BE2C (cell line): Measurements from ENCODE around the gene GZF1. TPM values are rescaled to one million over a fixed set of nuclear protein-coding genes. Genes with fewer than 3 reads are reported as not detected.

Source experiments
- DNase-seq: peaks from one replicate; pipeline ENCODE4 v3.0.0-alpha.2; 2020
- H3K27me3 ChIP-seq: fragments of 250-450 bp; sonication (Bioruptor Pico); 2 replicates; pipeline ENCODE4 v1.5.1; 2020; ENCODE audit warnings: mild to moderate bottlenecking
- H3K36me3 ChIP-seq: fragments of 250-450 bp; sonication (Bioruptor Pico); 2 replicates; pipeline ENCODE4 v1.5.1; 2020; ENCODE audit warnings: mild to moderate bottlenecking
- H3K4me1 ChIP-seq: fragments of 250-450 bp; sonication (Bioruptor Pico); 2 replicates; pipeline ENCODE4 v1.5.1; 2020
- H3K4me3 ChIP-seq: 2 replicates; pipeline ENCODE4 v1.5.1; 2011; ENCODE audit warnings: low read depth, low read length
- H3K9me3 ChIP-seq: fragments of 250-450 bp; sonication (Bioruptor Pico); 2 replicates; pipeline ENCODE4 v1.5.1; 2020
- CTCF ChIP-seq: IDR thresholded peaks from 2 replicates; pipeline ENCODE4 v1.5.1; 2012; ENCODE audit warnings: mild to moderate bottlenecking, low read depth, low read length
- polyA plus RNA-seq: library from polyadenylated mRNA; unstranded; fragments of >200 nt; gene quantifications from one replicate; pipeline ENCODE4 v1.2.1, GENCODE V29; 2012; ENCODE audit warnings: low read depth, missing spikeins; ENCODE audit not compliant: insufficient read length, insufficient read depth

The GZF1 gene
- 63.6 TPM for polyA plus RNA-seq

- no peak for TF ChIP-seq CTCF
- H3K27me3 ChIP-seq = no peaks in the 10 kb centered on the region
- peaks cover 25% of the 10 kb centered on the region for H3K36me3 ChIP-seq
- DNase-seq = peak; percentile 98
- 0 out of 2 replicates have a peak, but pooled peaks cover 2% of the 10 kb centered on the region for H3K4me1 ChIP-seq
- H3K4me3 ChIP-seq = peak within 1 kb of the TSS; percentile 87
- no peaks in the 10 kb centered on the region for H3K9me3 ChIP-seq
These were observed at the start of gene GZF1 for GRCh38 chr20:23361476-23362391. GZF1 (plus strand) TSS chr20:23362182; CDS start chr20:23364384, 2,202 bp downstream.

- no peak for TF ChIP-seq CTCF
- no peak overlapping the region for H3K4me3 ChIP-seq
- H3K36me3 ChIP-seq = no peaks in the 10 kb centered on the region
- H3K4me1 ChIP-seq = no peaks in the 10 kb centered on the region
- no peak for DNase-seq
- no peaks in the 10 kb centered on the region for H3K9me3 ChIP-seq
- H3K27me3 ChIP-seq = no peaks in the 10 kb centered on the region
These were observed 48.7 kb upstream of the GZF1 start for GRCh38 chr20:23313271-23313670.

GRCh38 chr20:23314699-23315098 lies 47.3 kb upstream of the GZF1 start:
- no peaks in the 10 kb centered on the region for H3K36me3 ChIP-seq
- H3K4me3 ChIP-seq = no peak overlapping the region
- DNase-seq = no peak
- no peaks in the 10 kb centered on the region for H3K4me1 ChIP-seq
- H3K9me3 ChIP-seq = no peaks in the 10 kb centered on the region
- no peak for TF ChIP-seq CTCF
- H3K27me3 ChIP-seq = no peaks in the 10 kb centered on the region

- no peak for DNase-seq
- TF ChIP-seq CTCF = no peak
- H3K36me3 ChIP-seq = no peaks in the 10 kb centered on the region
- H3K27me3 ChIP-seq = no peaks in the 10 kb centered on the region
- H3K4me3 ChIP-seq = no peak overlapping the region
- no peaks in the 10 kb centered on the region for H3K4me1 ChIP-seq
- H3K9me3 ChIP-seq = no peaks in the 10 kb centered on the region
These were observed 46.9 kb upstream of the GZF1 start for GRCh38 chr20:23315099-23315498.

- no peak for TF ChIP-seq CTCF
- H3K4me3 ChIP-seq = no peak overlapping the region
- no peaks in the 10 kb centered on the region for H3K27me3 ChIP-seq
These were observed 45.4 kb upstream of the GZF1 start for GRCh38 chr20:23316626-23317025.

GRCh38 chr20:23317081-23317480 lies 44.9 kb upstream of the GZF1 start:
- TF ChIP-seq CTCF = no peak
- no peaks in the 10 kb centered on the region for H3K36me3 ChIP-seq
- no peak for DNase-seq
- no peaks in the 10 kb centered on the region for H3K9me3 ChIP-seq
- no peak overlapping the region for H3K4me3 ChIP-seq
- H3K4me1 ChIP-seq = no peaks in the 10 kb centered on the region
- H3K27me3 ChIP-seq = no peaks in the 10 kb centered on the region

More at GRCh38 chr20:23316626-23317025, 45.4 kb upstream of the GZF1 start:
- H3K4me1 ChIP-seq = no peaks in the 10 kb centered on the region
- no peaks in the 10 kb centered on the region for H3K9me3 ChIP-seq
- no peak for DNase-seq
- no peaks in the 10 kb centered on the region for H3K36me3 ChIP-seq
